Jurkat, Clone E6-1 (cell line): Measurements from ENCODE around the gene SRPRA.

Source experiments
- DNase-seq: peaks from one replicate; pipeline ENCODE4 v3.0.0-alpha.2; 2011; ENCODE audit warnings: low read depth, low spot score
- H3K4me3 ChIP-seq: 2 replicates; pipeline ENCODE4 v1.5.1; 2011; ENCODE audit warnings: mild to moderate bottlenecking, low read length, control low read depth, moderate library complexity

Gene SRPRA

GRCh38 chr11:126253265-126253664, 15.4 kb downstream of the SRPRA start:
- no peak for DNase-seq
- no peak overlapping the region for H3K4me3 ChIP-seq

GRCh38 chr11:126246636-126247035, 22.1 kb downstream of the SRPRA start:
- no peak overlapping the region for H3K4me3 ChIP-seq
- no peak for DNase-seq

- no peak for DNase-seq
- no peak overlapping the region for H3K4me3 ChIP-seq
These were observed 35.3 kb downstream of the SRPRA start for GRCh38 chr11:126233391-126233790.

- H3K4me3 ChIP-seq, result no peak overlapping the region
- no peak for DNase-seq
These were observed 36.0 kb downstream of the SRPRA start for GRCh38 chr11:126232683-126233082.

- no peak for DNase-seq
- H3K4me3 ChIP-seq, result no peak overlapping the region
These were observed 36.8 kb downstream of the SRPRA start for GRCh38 chr11:126231725-126232459.

GRCh38 chr11:126229858-126230540, 38.7 kb downstream of the SRPRA start:
- no peak overlapping the region for H3K4me3 ChIP-seq
- no peak for DNase-seq

- H3K4me3 ChIP-seq, result no peak overlapping the region
- no peak for DNase-seq
These were observed 42.2 kb downstream of the SRPRA start for GRCh38 chr11:126226334-126227084.

- DNase-seq, result no peak
- H3K4me3 ChIP-seq, result no peak overlapping the region
These were observed 43.4 kb downstream of the SRPRA start for GRCh38 chr11:126225295-126225665.

- no peak overlapping the region for H3K4me3 ChIP-seq
- DNase-seq, result no peak
These were observed 43.9 kb downstream of the SRPRA start for GRCh38 chr11:126224647-126225294.

- no peak overlapping the region for H3K4me3 ChIP-seq
- DNase-seq, result no peak
These were observed 49.1 kb downstream of the SRPRA start for GRCh38 chr11:126219547-126219946.

- no peak overlapping the region for H3K4me3 ChIP-seq
- no peak for DNase-seq
These were observed 51.2 kb downstream of the SRPRA start for GRCh38 chr11:126217491-126217890.

- DNase-seq, result no peak
These were observed 52.0 kb downstream of the SRPRA start for GRCh38 chr11:126216526-126217305.

GRCh38 chr11:126214841-126215240, 53.9 kb downstream of the SRPRA start:
- no peak for DNase-seq
- H3K4me3 ChIP-seq, result no peak overlapping the region

More at GRCh38 chr11:126216526-126217305, 52.0 kb downstream of the SRPRA start:
- H3K4me3 ChIP-seq, result no peak overlapping the region

- DNase-seq, result no peak
- H3K4me3 ChIP-seq, result no peak overlapping the region
These were observed 54.3 kb downstream of the SRPRA start for GRCh38 chr11:126214441-126214840.
